Liver (tissue), 9 donors: ENCODE data around the gene BRD4. TPM values are rescaled to one million over a fixed set of nuclear protein-coding genes. Genes with fewer than 3 reads are reported as not detected.

Source experiments
- DNase-seq: peaks from one replicate; pipeline ENCODE4 v3.0.0-alpha.2; 2017; ENCODE audit warnings: low spot score
- H3K27ac ChIP-seq, 2 donors: one replicate each; pipeline ENCODE4 v1.7.0; 2013; ENCODE audit warnings: inconsistent platforms in 2 of 2, low read length in 2 of 2, control low read depth in 1 of 2, low read depth in 1 of 2, mild to moderate bottlenecking in 1 of 2
- H3K27me3 ChIP-seq, 4 donors: one replicate each; pipeline versions ENCODE4 v1.6.1 to v1.7.0; 2013; ENCODE audit warnings: low read length in 3 of 4, inconsistent platforms in 1 of 4, mild to moderate bottlenecking in 1 of 4, moderate library complexity in 1 of 4; ENCODE audit not compliant: control insufficient read depth in 4 of 4, insufficient read depth in 4 of 4
- H3K36me3 ChIP-seq, 4 donors: one replicate each; pipeline versions ENCODE4 v1.6.1 to v1.7.0; 2013; ENCODE audit warnings: low read length in 3 of 4, mild to moderate bottlenecking in 3 of 4, low read depth in 1 of 4, moderate library complexity in 1 of 4; ENCODE audit not compliant: control insufficient read depth in 4 of 4, insufficient read depth in 3 of 4
- H3K4me1 ChIP-seq, 4 donors: one replicate each; pipeline versions ENCODE4 v1.6.1 to v1.7.0; 2013; ENCODE audit warnings: low read length in 3 of 4, mild to moderate bottlenecking in 3 of 4, moderate library complexity in 1 of 4; ENCODE audit not compliant: control insufficient read depth in 4 of 4, insufficient read depth in 4 of 4
- H3K4me3 ChIP-seq, 3 donors: one replicate each; pipeline versions ENCODE4 v1.6.1 to v1.7.0; 2013; ENCODE audit warnings: low read length in 3 of 3, control low read depth in 1 of 3, low read depth in 1 of 3, mild to moderate bottlenecking in 1 of 3
- H3K9ac ChIP-seq, 2 donors: one replicate each; pipeline ENCODE4 v1.7.0; 2013; ENCODE audit warnings: low read length in 2 of 2, mild to moderate bottlenecking in 2 of 2, moderate library complexity in 2 of 2, control low read depth in 1 of 2, low read depth in 1 of 2
- H3K9me3 ChIP-seq, 4 donors: one replicate each; pipeline versions ENCODE4 v1.6.1 to v1.7.0; 2013; ENCODE audit warnings: low read length in 3 of 4; ENCODE audit not compliant: control insufficient read depth in 4 of 4
- ATF3 ChIP-seq: IDR thresholded peaks from 2 replicates; pipeline ENCODE4 v1.6.1; 2016; ENCODE audit warnings: antibody characterized with exemption
- CTCF ChIP-seq: fragments of 150-350 bp; IDR thresholded peaks from 2 replicates; pipeline ENCODE4 v1.5.1; 2017; ENCODE audit warnings: improper control_type of control experiment, low read depth, low read length; ENCODE audit not compliant: missing input control
- EGR1 ChIP-seq, 2 donors: IDR thresholded peaks; 2 replicates each; pipeline ENCODE4 v1.6.1; 2016 to 2018; ENCODE audit warnings: antibody characterized with exemption in 2 of 2, low read depth in 2 of 2
- FOXA1 ChIP-seq: IDR thresholded peaks from 2 replicates; pipeline ENCODE4 v1.6.1; 2016; ENCODE audit warnings: antibody characterized with exemption
- FOXA2 ChIP-seq: IDR thresholded peaks from 2 replicates; pipeline ENCODE4 v1.6.1; 2016; ENCODE audit warnings: antibody characterized with exemption
- GABPA ChIP-seq, 2 donors: IDR thresholded peaks in 1 of 2; conservative IDR thresholded peaks in 1 of 2; 2 replicates each; pipeline ENCODE4 v1.6.1; 2016; ENCODE audit warnings: antibody characterized with exemption in 2 of 2, mild to moderate bottlenecking in 1 of 2, moderate library complexity in 1 of 2
- HNF4A ChIP-seq, 2 donors: conservative IDR thresholded peaks; 2 replicates each; pipeline ENCODE4 v1.6.1; 2016; ENCODE audit warnings: antibody characterized with exemption in 2 of 2, mild to moderate bottlenecking in 2 of 2
- HNF4G ChIP-seq: IDR thresholded peaks from 2 replicates; pipeline ENCODE4 v1.6.1; 2016; ENCODE audit warnings: antibody characterized with exemption
- JUND ChIP-seq, 2 donors: IDR thresholded peaks; 2 replicates each; pipeline ENCODE4 v1.6.1; 2016; ENCODE audit warnings: antibody characterized with exemption in 2 of 2
- MAX ChIP-seq: IDR thresholded peaks from 2 replicates; pipeline ENCODE4 v1.6.1; 2016; ENCODE audit warnings: antibody characterized with exemption
- NR2F2 ChIP-seq: IDR thresholded peaks from 2 replicates; pipeline ENCODE4 v1.6.1; 2016; ENCODE audit warnings: antibody characterized with exemption
- RAD21 ChIP-seq, 2 donors: IDR thresholded peaks; 2 replicates each; pipeline ENCODE4 v1.6.1; 2016; ENCODE audit warnings: antibody characterized with exemption in 2 of 2, mild to moderate bottlenecking in 2 of 2
- RXRA ChIP-seq, 2 donors: IDR thresholded peaks; 2 replicates each; pipeline ENCODE4 v1.6.1; 2017 to 2018; ENCODE audit warnings: antibody characterized with exemption in 2 of 2, mild to moderate bottlenecking in 1 of 2
- SP1 ChIP-seq: IDR thresholded peaks from 2 replicates; pipeline ENCODE4 v1.6.1; 2018; ENCODE audit warnings: antibody characterized with exemption, mild to moderate bottlenecking
- TAF1 ChIP-seq: conservative IDR thresholded peaks from 2 replicates; pipeline ENCODE4 v1.6.1; 2016; ENCODE audit warnings: antibody characterized with exemption, mild to moderate bottlenecking
- YY1 ChIP-seq: IDR thresholded peaks from 2 replicates; pipeline ENCODE4 v1.6.1; 2016; ENCODE audit warnings: antibody characterized with exemption, mild to moderate bottlenecking
- ZBTB33 ChIP-seq: IDR thresholded peaks from 2 replicates; pipeline ENCODE4 v1.6.1; 2016; ENCODE audit warnings: antibody characterized with exemption
- WGBS: extraction: QIAGEN DNeasy Blood & Tissue Kit; methylation state at CpG from one replicate; pipeline ENCODE4 v1.1.7; 2013; 5-methylcytosine and 5-hydroxymethylcytosine counted together
- polyA plus RNA-seq, 2 donors: library from polyadenylated mRNA; stranded (reverse) in 1 of 2; unstranded in 1 of 2; fragments of 200-250 nt in 1 of 2; fragments of >200 nt in 1 of 2; fragmentation: Nextera tagmentation in 1 of 2; extraction: Ambion mirVana in 1 of 2; gene quantifications; one replicate each; pipeline versions ENCODE4 v1.2.1 to v1.2.3, GENCODE V29; 2013 to 2015
- total RNA-seq, 2 donors: library from RNA; depleted of rRNA; stranded (reverse); fragments of >200 nt; gene quantifications; one replicate each; pipeline ENCODE4 v1.2.3, GENCODE V29; 2014
- donor health status: healthy.
- donor health status: healthy.
- donor health status: healthy.
- donor health status: healthy.
- donor health status: healthy.

Gene BRD4
- total and polyA plus RNA-seq, 4 donors = 13.6 to 25.8 (median 20.5) TPM

- Histone ChIP-seq H3K9me3 (no peaks in the 10 kb centered on the region), H3K9ac (no peak overlapping the region), H3K27me3 (peaks cover 0 to 4% (median 0%) of the 10 kb centered on the region in 4 donors), H3K4me3 (no peak overlapping the region), H3K27ac (no peak overlapping the region), H3K4me1 (peaks cover under 1 to 4% (median 2%) of the 10 kb centered on the region in 4 donors), H3K36me3 (no peaks in the 10 kb centered on the region)
- no peak for TF ChIP-seq RXRA (IDR thresholded peaks at IDR 0.05)
- DNase-seq = no peak
- 70% methylated on average over 7 of the region's 7 CpGs for WGBS
Observed at GRCh38 chr19:15218501-15218900, 113.8 kb downstream of the BRD4 start.

GRCh38 chr19:15216363-15216762 lies 116.0 kb downstream of the BRD4 start:
- TF ChIP-seq FOXA1 (no peak), RAD21 (IDR thresholded peaks at IDR 0.05) (no peak), SP1 (no peak), MAX (no peak), ZBTB33 (no peak), CTCF (no peak), HNF4A (conservative IDR thresholded peaks at IDR 0.05) (no peak), FOXA2 (no peak), EGR1 (IDR thresholded peaks at IDR 0.05; ENCODE audit: low read depth in 2 of 2) (no peak), JUND (IDR thresholded peaks at IDR 0.05) (no peak), GABPA (IDR thresholded peaks at IDR 0.05 in 1 of 2, conservative IDR thresholded peaks at IDR 0.05 in 1 of 2) (no peak), YY1 (no peak)
- Histone ChIP-seq H3K36me3 (no peaks in the 10 kb centered on the region), H3K4me3 (no peak overlapping the region), H3K4me1 (no peaks in the 10 kb centered on the region), H3K9me3 (no peaks in the 10 kb centered on the region), H3K27me3 (no peaks in the 10 kb centered on the region), H3K9ac (no peak overlapping the region), H3K27ac (no peak overlapping the region)
- no peak for DNase-seq
- 62% methylated on average over 7 of the region's 7 CpGs for WGBS

GRCh38 chr19:15213715-15214381 lies 118.5 kb downstream of the BRD4 start:
- no peak overlapping the region for H3K27ac ChIP-seq
- WGBS = 76% methylated on average over 15 of the region's 15 CpGs
- no peak overlapping the region for H3K9ac ChIP-seq
- TF ChIP-seq GABPA (IDR thresholded peaks at IDR 0.05 in 1 of 2, conservative IDR thresholded peaks at IDR 0.05 in 1 of 2) = no peak
- no peak for TF ChIP-seq ZBTB33
- TF ChIP-seq CTCF = no peak
- TF ChIP-seq JUND (IDR thresholded peaks at IDR 0.05) = no peak
- no peak for TF ChIP-seq RAD21 (IDR thresholded peaks at IDR 0.05)
- no peak for TF ChIP-seq FOXA2
- no peak for TF ChIP-seq HNF4A (conservative IDR thresholded peaks at IDR 0.05)
- no peak for TF ChIP-seq HNF4G
- no peak for TF ChIP-seq NR2F2
- no peak for TF ChIP-seq MAX
- TF ChIP-seq EGR1 (IDR thresholded peaks at IDR 0.05; ENCODE audit: low read depth in 2 of 2) = no peak
- TF ChIP-seq ATF3 = no peak
- no peak for TF ChIP-seq TAF1
- TF ChIP-seq RXRA (IDR thresholded peaks at IDR 0.05) = no peak

More at GRCh38 chr19:15213715-15214381, 118.5 kb downstream of the BRD4 start:
- no peaks in the 10 kb centered on the region for H3K27me3 ChIP-seq
- H3K9me3 ChIP-seq = no peaks in the 10 kb centered on the region
- no peak overlapping the region for H3K4me3 ChIP-seq
- no peaks in the 10 kb centered on the region for H3K4me1 ChIP-seq
- no peak for DNase-seq
- H3K36me3 ChIP-seq = no peaks in the 10 kb centered on the region
